Adrenal gland (tissue), 5 donors: ENCODE measurements around the gene SERGEF.

Experiments used
- CTCF ChIP-seq, 6 experiments: fragments of 450-650 bp in 4 of 6; fragments of 200-600 bp in 2 of 6; sonication (generic) in 1 of 6; IDR thresholded peaks; 1 replicate in 5 of 6; 2 replicates in 1 of 6; pipeline versions ENCODE4 v1.5.1 to v1.8.0; 2016 to 2021; ENCODE audit warnings: antibody characterized with exemption in 6 of 6, mild to moderate bottlenecking in 2 of 6, moderate library complexity in 1 of 6
- POLR2A ChIP-seq, 2 donors: fragments of 450-650 bp; IDR thresholded peaks; one replicate each; pipeline ENCODE4 v1.6.1; 2017; ENCODE audit warnings: antibody characterized with exemption in 2 of 2, mild to moderate bottlenecking in 2 of 2, moderate library complexity in 1 of 2
- donor health status: DM: no; HTN: no; CAD: no.

GRCh38 chr11:17807034-17807433, 205.8 kb downstream of the SERGEF start:
- TF ChIP-seq CTCF (IDR thresholded peaks at IDR 0.05), result no peak
- TF ChIP-seq POLR2A (IDR thresholded peaks at IDR 0.05), result no peak
